GM21529 (cell line): ENCODE measurements around the gene HMGXB3.

ENCODE experiments used
- ATAC-seq: cut with Tn5 transposase; IDR thresholded peaks from one replicate; pipeline ENCODE4 v1.9.1; 2021; ENCODE audit not compliant: unreplicated experiment

The HMGXB3 gene

GRCh38 chr5:150051657-150052195, 51.2 kb downstream of the HMGXB3 start:
- no peak for ATAC-seq

- ATAC-seq, result no peak
Measured at GRCh38 chr5:150052226-150052955, 51.9 kb downstream of the HMGXB3 start.

GRCh38 chr5:150052956-150053712, 52.6 kb downstream of the HMGXB3 start:
- no peak for ATAC-seq

GRCh38 chr5:150053713-150054392, 53.3 kb downstream of the HMGXB3 start:
- ATAC-seq, result no peak

GRCh38 chr5:150054569-150054968, 54.0 kb downstream of the HMGXB3 start:
- no peak for ATAC-seq

GRCh38 chr5:150055326-150056074, 55.0 kb downstream of the HMGXB3 start:
- ATAC-seq, result no peak

GRCh38 chr5:150056075-150056443, 55.5 kb downstream of the HMGXB3 start:
- no peak for ATAC-seq

GRCh38 chr5:150057052-150057451, 56.5 kb downstream of the HMGXB3 start:
- no peak for ATAC-seq

- ATAC-seq, result no peak
Measured at GRCh38 chr5:150057511-150057910, 57.0 kb downstream of the HMGXB3 start.

- no peak for ATAC-seq
Measured at GRCh38 chr5:150057996-150058395, 57.5 kb downstream of the HMGXB3 start.

GRCh38 chr5:150058480-150059126, 58.1 kb downstream of the HMGXB3 start:
- ATAC-seq, result no peak

GRCh38 chr5:150059623-150060022, 59.1 kb downstream of the HMGXB3 start:
- ATAC-seq, result no peak

- no peak for ATAC-seq
Measured at GRCh38 chr5:150060471-150060870, 59.9 kb downstream of the HMGXB3 start.

- no peak for ATAC-seq
Measured at GRCh38 chr5:150061538-150061995, 61.0 kb downstream of the HMGXB3 start.

GRCh38 chr5:150062216-150062922, 61.8 kb downstream of the HMGXB3 start:
- ATAC-seq, result no peak

- no peak for ATAC-seq
Measured at GRCh38 chr5:150063638-150064037, 63.1 kb downstream of the HMGXB3 start.

GRCh38 chr5:150064681-150065220, 64.2 kb downstream of the HMGXB3 start:
- ATAC-seq, result no peak

- no peak for ATAC-seq
Measured at GRCh38 chr5:150065346-150065745, 64.8 kb downstream of the HMGXB3 start.

GRCh38 chr5:150065886-150066285, 65.3 kb downstream of the HMGXB3 start:
- ATAC-seq, result no peak
